ENCODE data around the gene DPYSL5.

GRCh38 chr2:26941486-26941885 is 93.6 kb downstream of the DPYSL5 start:
- TF ChIP-seq CTCF (IDR thresholded peaks at IDR 0.05; ENCODE audit: low read depth, low read length, missing input control) (no peak), GABPA (IDR thresholded peaks at IDR 0.05 in 1 of 2, conservative IDR thresholded peaks at IDR 0.05 in 1 of 2) (no peak), RAD21 (IDR thresholded peaks at IDR 0.05) (no peak), SP1 (IDR thresholded peaks at IDR 0.05) (no peak), EGR1 (IDR thresholded peaks at IDR 0.05; ENCODE audit: low read depth in 2 of 2) (no peak), FOXA1 (IDR thresholded peaks at IDR 0.05) (no peak), YY1 (IDR thresholded peaks at IDR 0.05) (no peak), REST (IDR thresholded peaks at IDR 0.05) (no peak), TAF1 (conservative IDR thresholded peaks at IDR 0.05) (no peak)

Measured in liver (tissue), 3 donors.